Calu3 (cell line): ENCODE measurements around the gene CENPK. TPM values are rescaled to one million over a fixed set of nuclear protein-coding genes. Genes with fewer than 3 reads are reported as not detected.
A peak's percentile ranks its signal among the peaks of the same experiment; 100 is the strongest.
"Not testable (repeated sequence)": the region's sequence is repeated elsewhere in the genome, so short reads cannot be mapped to it uniquely, and the experiment has no call there.

Source experiments
- BruUV-seq: library from RNA; stranded (reverse); fragments of 400-500 nt; replicated peaks from 2 replicates; lab custom pipeline; 2021; lab: Mats Ljungman, UMichigan
- CTCF ChIA-PET: fragments of 300-600 bp; sonication (Branson Sonifier 250); formaldehyde crosslinking; loops from one replicate; lab custom pipeline; 2022; ENCODE audit warnings: antibody characterized with exemption; lab: Charles Lee
- DNase-seq: peaks from one replicate; pipeline ENCODE4 v3.0.0; 2022
- H3K27ac Mint-ChIP-seq: one replicate; pipeline ENCODE4 v1.8.0; 2022; ENCODE audit warnings: mixed read lengths; ENCODE audit not compliant: unreplicated experiment
- H3K27me3 Mint-ChIP-seq: one replicate; pipeline ENCODE4 v1.8.0; 2022; ENCODE audit warnings: mixed read lengths; ENCODE audit not compliant: unreplicated experiment
- H3K36me3 Mint-ChIP-seq: one replicate; pipeline ENCODE4 v1.8.0; 2022; ENCODE audit warnings: mild to moderate bottlenecking, moderate library complexity, mixed read lengths; ENCODE audit not compliant: insufficient read depth, unreplicated experiment
- H3K4me1 Mint-ChIP-seq: one replicate; pipeline ENCODE4 v1.8.0; 2022; ENCODE audit warnings: mild to moderate bottlenecking, low read depth, mixed read lengths; ENCODE audit not compliant: unreplicated experiment
- H3K4me3 Mint-ChIP-seq: one replicate; pipeline ENCODE4 v1.8.0; 2022; ENCODE audit warnings: mild to moderate bottlenecking, low read depth, moderate library complexity, mixed read lengths; ENCODE audit not compliant: unreplicated experiment
- H3K9me3 Mint-ChIP-seq: one replicate; pipeline ENCODE4 v1.8.0; 2022; ENCODE audit warnings: low read depth, mixed read lengths; ENCODE audit not compliant: unreplicated experiment
- CTCF ChIP-seq: fragments of 200-600 bp; IDR thresholded peaks from one replicate; pipeline ENCODE4 v1.8.0; 2022; ENCODE audit warnings: antibody characterized with exemption; ENCODE audit not compliant: unreplicated experiment
- intact Hi-C: fragments of 100-400 bp; cut with micrococcal nuclease; formaldehyde crosslinking; loops from one replicate; pipeline ENCODE4 v1.10.0; 2022; ENCODE audit not compliant: unreplicated experiment
- total RNA-seq: library from RNA; stranded (reverse); gene quantifications from 2 replicates; pipeline ENCODE4 v1.2.3, GENCODE V29; 2022

Gene CENPK
- total RNA-seq, 1 experiment from 2014 or later: 42.7 TPM

GRCh38 chr5:65488038-65488687, 74.8 kb downstream of the CENPK start:
- H3K36me3 Mint-ChIP-seq, H3K27ac Mint-ChIP-seq, H3K4me3 Mint-ChIP-seq, intact Hi-C loops, H3K4me1 Mint-ChIP-seq, H3K9me3 Mint-ChIP-seq, CTCF ChIA-PET, H3K27me3 Mint-ChIP-seq, BruUV-seq, DNase-seq: not testable (repeated sequence)
- TF ChIP-seq CTCF: peak; percentile 24

GRCh38 chr5:65486803-65487202, 76.2 kb downstream of the CENPK start:
- H3K27me3 Mint-ChIP-seq, H3K27ac Mint-ChIP-seq, H3K4me3 Mint-ChIP-seq, H3K4me1 Mint-ChIP-seq, BruUV-seq, CTCF ChIA-PET, DNase-seq, H3K9me3 Mint-ChIP-seq, intact Hi-C loops: not testable (repeated sequence)
- H3K36me3 Mint-ChIP-seq: peaks cover 16% of the 10 kb centered on the region

GRCh38 chr5:65485405-65485804, 77.6 kb downstream of the CENPK start:
- peaks cover 23% of the 10 kb centered on the region for H3K36me3 Mint-ChIP-seq
- H3K4me3 Mint-ChIP-seq: no peak overlapping the region
- CTCF ChIA-PET: no interaction called here
- DNase-seq: no peak
- BruUV-seq: no TSS peak
- no peak overlapping the region for H3K27ac Mint-ChIP-seq
- no peak for TF ChIP-seq CTCF
- intact Hi-C loops: no loop called here
- no peaks in the 10 kb centered on the region for H3K9me3 Mint-ChIP-seq
- H3K4me1 Mint-ChIP-seq: no peaks in the 10 kb centered on the region
- no peaks in the 10 kb centered on the region for H3K27me3 Mint-ChIP-seq

- Mint-ChIP-seq H3K9me3 (no peaks in the 10 kb centered on the region), H3K36me3 (peaks cover 23% of the 10 kb centered on the region), H3K27me3 (no peaks in the 10 kb centered on the region), H3K27ac (peak overlapping the region; percentile 28), H3K4me1 (no peaks in the 10 kb centered on the region), H3K4me3 (no peak overlapping the region)
- no TSS peak for BruUV-seq
- CTCF ChIA-PET: interaction anchor here (0.7 to 2.5 kb wide), 10 partner anchors 380 to 690 kb away, joined by 3 to 26 read pairs (median 4); no protein-coding TSS in a partner anchor
- TF ChIP-seq CTCF: no peak
- intact Hi-C loops: loop anchor here (1.0 to 5.0 kb wide), 9 partner anchors 266 to 848 kb away; no protein-coding TSS in a partner anchor
- DNase-seq: no peak
Observed at GRCh38 chr5:65483546-65484346, 79.2 kb downstream of the CENPK start.
